Measurements from ENCODE around the gene SLC39A7. TPM values are rescaled to one million over a fixed set of nuclear protein-coding genes. Genes with fewer than 3 reads are reported as not detected.

SLC39A7 gene
- total RNA-seq, 1 experiment from 2014 or later, result 459 TPM

DNA sequence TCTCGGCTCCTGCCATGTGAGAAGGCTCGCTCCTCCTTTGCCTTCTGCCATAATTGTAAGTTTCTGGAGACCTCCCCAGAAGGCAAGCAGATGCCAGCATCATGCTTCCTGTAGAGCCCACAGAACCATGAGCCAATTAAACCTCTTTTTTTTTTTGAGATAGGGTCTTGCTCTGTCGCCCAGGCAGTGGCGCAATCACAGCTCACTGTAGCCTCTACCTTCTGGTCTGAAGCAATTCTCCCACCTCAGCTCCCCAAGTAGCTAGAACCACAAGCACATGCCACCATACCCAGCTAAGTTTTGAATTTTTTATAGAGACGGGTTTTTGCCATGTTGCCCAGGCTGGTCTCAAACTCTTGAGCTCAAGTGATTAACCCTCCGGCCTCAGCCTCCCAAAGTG is 36.2 kb downstream of the SLC39A7 start:
- H3K4me3 ChIP-seq, result no peak overlapping the region
- DNase-seq, result no peak
- H3K9me3 ChIP-seq, result no peaks in the 10 kb centered on the region
- H3K27me3 ChIP-seq, result peaks cover 18% of the 10 kb centered on the region
- no peaks in the 10 kb centered on the region for H3K36me3 ChIP-seq

DNA sequence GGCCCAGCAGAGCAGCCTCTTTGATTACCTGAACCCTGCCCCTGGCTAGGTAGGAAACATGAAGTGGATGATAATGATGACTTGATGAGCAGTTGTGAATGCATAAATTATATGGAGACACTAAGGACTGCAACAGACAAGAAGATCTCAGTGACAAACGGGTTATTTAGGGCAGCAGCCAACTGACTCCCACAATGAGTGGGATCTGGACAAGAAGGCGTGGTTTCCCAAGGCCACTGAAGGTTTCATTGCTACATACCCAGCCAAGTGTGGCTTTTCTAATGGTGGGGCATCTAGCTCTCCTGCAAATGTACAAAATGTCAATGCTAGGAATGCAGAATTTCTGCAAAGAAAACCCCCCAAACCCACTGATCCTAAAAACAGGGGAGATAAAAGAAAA is 37.1 kb downstream of the SLC39A7 start:
- no peaks in the 10 kb centered on the region for H3K9me3 ChIP-seq
- no peak for DNase-seq

DNA sequence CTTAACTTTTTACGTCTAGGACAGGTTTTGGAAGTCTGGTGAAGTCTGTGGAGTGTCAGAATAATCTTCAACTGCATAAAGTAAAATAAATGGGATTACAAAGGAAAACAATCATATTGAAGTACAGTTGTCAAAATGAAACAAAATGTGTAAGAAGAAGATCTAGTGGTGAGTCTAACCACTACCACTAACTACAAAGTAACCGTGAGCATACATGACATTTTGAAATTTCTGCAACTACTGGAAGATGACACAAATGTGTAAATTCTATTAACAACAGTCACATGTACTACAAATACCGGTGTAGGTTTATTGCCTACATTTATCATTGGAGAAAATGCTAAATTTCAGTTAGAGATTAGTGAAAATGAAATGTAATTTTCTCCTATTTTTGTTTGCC is 41.3 kb downstream of the SLC39A7 start:
- peaks cover 15% of the 10 kb centered on the region for H3K27me3 ChIP-seq
- H3K4me3 ChIP-seq, result no peak overlapping the region
- no peak for DNase-seq
- H3K36me3 ChIP-seq, result no peaks in the 10 kb centered on the region
- H3K9me3 ChIP-seq, result no peaks in the 10 kb centered on the region

More for the DNA sequence above, 37.1 kb downstream of the SLC39A7 start:
- Histone ChIP-seq H3K36me3 (no peaks in the 10 kb centered on the region), H3K27me3 (peaks cover 21% of the 10 kb centered on the region), H3K4me3 (no peak overlapping the region)

DNA sequence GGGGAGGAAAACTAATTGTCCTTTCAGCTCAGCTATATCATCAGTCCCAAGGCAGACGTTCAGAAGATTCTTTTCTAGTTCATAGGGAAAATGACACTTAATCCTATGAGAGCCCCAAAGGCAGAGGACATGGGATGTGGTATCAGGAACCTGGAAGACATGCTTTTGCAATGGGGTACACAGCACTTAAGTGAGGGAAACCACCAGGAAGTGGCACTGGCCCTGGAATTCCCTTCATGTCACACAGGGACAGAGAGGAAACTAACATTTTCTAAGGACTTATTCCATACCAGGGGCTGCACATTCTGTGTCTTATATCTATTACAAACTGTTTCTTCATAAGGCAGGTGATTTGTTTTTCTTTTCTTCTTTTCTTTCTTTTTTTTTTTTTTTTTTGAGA is 42.8 kb downstream of the SLC39A7 start:
- H3K36me3 ChIP-seq, result no peaks in the 10 kb centered on the region
- peaks cover 13% of the 10 kb centered on the region for H3K27me3 ChIP-seq
- no peak overlapping the region for H3K4me3 ChIP-seq
- H3K9me3 ChIP-seq, result no peaks in the 10 kb centered on the region
- no peak for DNase-seq

DNA sequence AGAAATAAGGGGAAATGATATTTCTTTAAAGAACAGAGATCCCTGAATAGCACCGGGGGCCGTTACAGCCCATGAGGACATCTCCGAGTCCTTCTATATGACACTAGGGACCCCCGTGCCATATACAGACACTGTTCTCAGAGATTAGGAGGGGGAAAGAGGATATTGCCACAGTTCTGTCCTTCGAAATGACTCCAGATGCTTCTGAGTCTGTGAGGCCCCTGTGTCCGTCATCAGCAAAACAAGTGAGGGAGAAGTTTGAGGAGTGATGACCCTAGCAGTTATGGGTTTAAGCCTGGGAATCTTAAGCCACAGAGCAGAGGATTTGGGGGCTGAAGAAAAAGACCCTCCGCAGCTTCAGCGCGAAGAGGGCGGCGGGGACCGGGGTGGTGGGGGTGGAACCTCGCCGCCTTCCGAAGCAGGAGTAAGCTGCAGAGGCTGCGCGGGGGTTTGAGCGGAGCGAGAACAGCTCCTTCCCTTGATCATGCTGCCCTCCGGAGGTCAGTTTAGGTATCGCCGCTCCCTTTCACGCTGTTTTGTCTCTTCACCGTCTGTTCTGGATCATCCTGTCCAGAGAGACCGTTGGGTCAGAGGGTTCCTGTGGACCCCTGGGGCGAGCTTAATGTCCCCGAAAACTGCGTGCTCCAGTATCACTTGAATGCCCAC is 47.4 kb downstream of the SLC39A7 start:
- peak overlapping the region; percentile 67 for H3K4me3 ChIP-seq
- peaks cover 27% of the 10 kb centered on the region for H3K36me3 ChIP-seq
- no peaks in the 10 kb centered on the region for H3K27me3 ChIP-seq
- DNase-seq, result peak; percentile 96
- H3K9me3 ChIP-seq, result no peaks in the 10 kb centered on the region

DNA sequence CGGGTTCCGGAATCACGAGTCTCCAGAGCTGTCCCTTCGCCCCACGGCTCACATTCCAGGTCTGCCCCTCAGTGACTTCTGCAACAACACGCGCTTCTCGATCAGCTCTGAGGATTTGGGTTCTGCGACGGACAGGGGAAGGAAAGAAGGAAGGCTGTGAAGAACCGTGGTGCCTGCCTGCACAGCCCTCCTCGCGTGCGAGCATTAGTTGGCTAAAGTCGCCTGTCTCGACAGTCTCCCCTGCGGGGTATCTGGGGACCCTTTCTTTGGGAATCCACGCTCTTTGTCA is 47.9 kb downstream of the SLC39A7 start:
- Histone ChIP-seq H3K36me3 (peaks cover 27% of the 10 kb centered on the region), H3K4me3 (peak overlapping the region; percentile 67), H3K27me3 (no peaks in the 10 kb centered on the region), H3K9me3 (no peaks in the 10 kb centered on the region)
- peak; percentile 76 for DNase-seq

DNA sequence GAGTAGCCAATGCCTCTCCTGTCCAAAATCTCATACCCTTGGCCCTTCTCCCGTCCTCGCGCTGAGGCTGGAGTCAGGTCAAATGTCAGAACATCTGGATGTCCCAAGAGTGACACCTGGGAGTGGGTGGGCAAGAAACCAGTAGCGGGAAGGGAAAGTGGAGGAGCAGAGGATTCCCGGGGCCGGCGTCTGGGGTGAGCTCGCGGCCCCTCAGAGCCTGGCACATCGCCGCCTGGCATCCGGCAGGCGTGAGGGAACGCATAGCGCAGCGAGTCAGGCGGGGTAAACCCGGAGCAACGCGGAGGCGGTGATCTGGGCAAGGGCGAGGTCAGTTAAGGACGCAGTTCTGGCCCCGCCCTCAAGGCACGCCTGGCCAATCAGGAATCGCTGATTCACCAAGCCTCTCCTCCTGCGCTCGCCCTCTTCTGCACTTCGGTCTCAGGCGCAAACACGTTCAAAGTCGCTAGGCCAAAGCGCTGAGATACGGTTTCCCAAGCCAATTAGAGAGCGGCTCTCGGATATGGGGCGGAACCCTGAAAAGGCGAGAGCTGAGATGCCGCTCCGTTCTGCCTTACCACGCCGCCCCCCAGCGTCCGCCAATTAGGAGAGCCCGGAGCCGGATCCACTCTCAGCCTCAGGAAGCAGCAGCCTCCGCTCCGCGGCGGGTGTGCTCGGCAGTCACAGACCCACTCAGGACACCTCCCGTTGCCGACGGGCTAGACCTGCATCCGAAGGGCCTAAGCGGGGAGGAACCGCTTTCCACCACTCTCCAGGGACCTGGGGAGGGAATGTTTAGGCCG is 48.5 kb downstream of the SLC39A7 start:
- Histone ChIP-seq H3K27me3 (no peaks in the 10 kb centered on the region), H3K4me3 (peak overlapping the region; percentile 67), H3K9me3 (no peaks in the 10 kb centered on the region), H3K36me3 (peaks cover 27% of the 10 kb centered on the region)
- peak; percentile 100 for DNase-seq

DNA sequence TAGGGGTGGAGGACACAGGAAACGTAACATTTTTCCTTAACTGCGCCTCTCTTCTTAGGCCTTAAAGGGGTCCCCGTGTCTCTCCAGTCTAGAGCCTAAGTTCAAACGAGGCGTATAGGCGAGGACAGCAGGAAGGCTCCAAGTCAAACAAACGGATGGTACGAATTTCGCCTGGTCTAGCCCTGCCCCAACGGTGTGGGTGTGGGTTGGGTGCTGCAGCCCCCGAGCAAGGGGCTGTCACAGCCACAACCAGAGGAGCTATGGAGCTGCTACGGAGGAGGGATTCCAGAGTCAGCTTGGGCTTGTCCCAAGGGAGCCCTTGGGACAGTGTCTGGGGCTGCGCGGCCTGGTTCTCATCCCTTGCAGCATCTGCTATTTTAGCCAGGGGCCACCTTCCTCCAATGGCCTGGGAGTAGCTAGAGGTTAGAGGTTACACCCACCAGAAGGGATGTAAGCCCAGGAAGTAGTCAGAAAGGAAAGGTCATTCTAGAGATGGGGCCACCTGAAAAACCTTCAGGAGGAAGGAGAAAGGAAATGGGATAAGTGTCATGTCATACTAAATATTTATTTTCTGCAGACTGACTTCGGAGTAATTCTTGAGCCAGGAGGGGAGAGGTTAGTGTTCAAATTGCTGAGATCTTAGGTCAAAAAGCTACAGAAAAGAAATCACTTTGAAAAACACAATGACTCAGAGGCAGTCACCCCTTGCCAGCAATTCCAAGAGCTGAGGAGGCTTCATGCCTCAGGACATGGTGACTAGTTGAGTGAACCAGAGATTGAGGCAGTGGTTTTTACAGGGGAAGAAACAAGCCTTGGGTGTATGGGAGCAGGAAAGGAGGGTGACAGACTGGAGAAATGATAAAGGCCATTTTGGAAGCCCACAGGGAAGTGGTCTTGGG is 49.3 kb downstream of the SLC39A7 start:
- Histone ChIP-seq H3K9me3 (no peaks in the 10 kb centered on the region), H3K4me3 (peak overlapping the region; percentile 67), H3K27me3 (no peaks in the 10 kb centered on the region), H3K36me3 (peaks cover 32% of the 10 kb centered on the region)
- DNase-seq, result peak; percentile 93

DNA sequence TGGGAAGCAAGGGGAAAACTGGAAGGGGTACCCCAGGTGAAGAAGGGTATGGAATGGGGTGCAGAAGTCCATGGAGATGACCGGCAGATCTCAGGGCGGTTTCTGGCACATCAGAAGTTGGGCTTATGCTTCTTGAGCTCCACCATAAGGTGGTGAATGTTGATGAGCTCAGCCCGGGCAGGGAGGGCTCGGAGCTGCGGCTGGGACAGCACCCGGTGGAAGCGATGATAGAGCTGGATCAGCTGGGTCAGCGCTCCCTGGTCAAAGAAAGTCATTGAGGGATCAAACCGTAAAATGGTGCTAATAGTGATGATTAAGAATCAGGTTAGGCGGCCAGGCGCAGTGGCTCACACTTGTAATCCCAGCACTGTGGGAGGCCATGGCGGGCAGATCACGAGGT is 50.1 kb downstream of the SLC39A7 start:
- H3K9me3 ChIP-seq, result no peaks in the 10 kb centered on the region
- no peak for DNase-seq
- peaks cover 34% of the 10 kb centered on the region for H3K36me3 ChIP-seq
- H3K4me3 ChIP-seq, result no peak overlapping the region
- no peaks in the 10 kb centered on the region for H3K27me3 ChIP-seq

DNA sequence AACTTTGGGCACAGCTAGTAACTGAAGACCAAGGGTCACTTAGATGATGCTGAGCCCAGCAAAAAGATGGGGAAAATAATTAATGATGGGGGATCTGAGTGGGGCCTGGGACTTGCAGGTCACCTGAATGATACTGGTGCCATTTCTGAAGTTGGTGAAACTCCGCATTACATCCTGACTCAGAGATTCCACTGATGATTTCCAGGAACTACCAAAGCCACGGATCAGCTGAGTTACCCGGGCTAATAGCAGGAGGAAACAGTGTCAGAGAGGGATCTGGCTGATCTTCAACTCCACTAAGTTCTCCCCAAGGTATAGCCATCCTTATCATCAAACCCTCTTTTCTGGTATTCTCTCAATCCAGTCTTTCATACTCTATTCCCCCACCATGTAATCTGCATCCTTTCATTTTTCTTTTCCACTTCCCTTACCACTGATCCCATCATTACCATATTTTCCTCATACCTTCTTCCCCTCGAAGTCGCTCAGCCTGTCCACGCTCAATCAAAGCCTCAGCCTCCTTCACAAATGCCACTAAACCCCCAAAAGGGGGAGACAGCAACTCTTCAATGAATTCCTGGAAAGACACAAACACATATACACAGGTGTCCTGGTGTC is 50.8 kb downstream of the SLC39A7 start:
- Histone ChIP-seq H3K36me3 (peaks cover 37% of the 10 kb centered on the region), H3K9me3 (no peaks in the 10 kb centered on the region), H3K4me3 (no peak overlapping the region), H3K27me3 (no peaks in the 10 kb centered on the region)
- DNase-seq, result no peak

DNA sequence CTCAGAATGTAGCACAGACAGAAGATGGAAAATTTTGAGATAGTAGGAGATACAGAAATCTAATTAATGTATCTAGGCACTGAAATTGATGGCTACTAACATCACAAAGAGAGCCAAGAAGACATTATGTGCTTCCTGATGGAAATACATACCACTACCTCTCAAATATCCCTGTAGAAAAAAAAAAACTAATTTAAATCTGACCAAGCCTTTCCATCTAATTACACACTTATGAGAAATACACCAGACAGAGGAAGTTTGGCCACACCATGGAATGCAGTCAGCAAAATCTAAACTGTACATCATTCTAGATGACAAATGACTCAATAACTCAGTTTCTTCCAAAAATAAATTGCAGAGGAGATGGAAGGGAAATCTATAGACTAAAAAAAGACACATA is 52.1 kb downstream of the SLC39A7 start:
- H3K9me3 ChIP-seq, result no peaks in the 10 kb centered on the region
- peaks cover 47% of the 10 kb centered on the region for H3K36me3 ChIP-seq
- DNase-seq, result no peak
- no peak overlapping the region for H3K4me3 ChIP-seq
- no peaks in the 10 kb centered on the region for H3K27me3 ChIP-seq

Other genes starting within 250 kb of the SLC39A7 start
- gene HLA-DMA, start 247.8 kb upstream of the SLC39A7 start, total RNA-seq (2014; rRNA removed; shearing (Covaris generic); ENCODE audit: low replicate concordance), result 16.8 and 18.9 TPM in 2 replicates
- gene BRD2, start 232.3 kb upstream of the SLC39A7 start, total RNA-seq (2014; rRNA removed; shearing (Covaris generic); ENCODE audit: low replicate concordance), result 207 and 281 TPM in 2 replicates
- not detected in 2 replicates for gene HLA-DOA, start 191.3 kb upstream of the SLC39A7 start, total RNA-seq (2014; rRNA removed; shearing (Covaris generic); ENCODE audit: low replicate concordance)
- gene HLA-DPA1, start 127.2 kb upstream of the SLC39A7 start, total RNA-seq (2014; rRNA removed; shearing (Covaris generic); ENCODE audit: low replicate concordance), result 0.59 and 2.5 TPM in 2 replicates
- 9.2 and 54.4 TPM in 2 replicates for gene HLA-DPB1, start 124.9 kb upstream of the SLC39A7 start, total RNA-seq (2014; rRNA removed; shearing (Covaris generic); ENCODE audit: low replicate concordance)
- gene COL11A2, start 8.4 kb upstream of the SLC39A7 start, total RNA-seq (2014; rRNA removed; shearing (Covaris generic); ENCODE audit: low replicate concordance), result 0.99 and 2.6 TPM in 2 replicates
- gene RXRB, start 202 bp upstream of the SLC39A7 start, total RNA-seq (2014; rRNA removed; shearing (Covaris generic); ENCODE audit: low replicate concordance), result 43.6 and 58.8 TPM in 2 replicates
- gene HSD17B8, start 3.8 kb downstream of the SLC39A7 start, total RNA-seq (2014; rRNA removed; shearing (Covaris generic); ENCODE audit: low replicate concordance), result not detected in 2 replicates
- gene RING1, start 7.6 kb downstream of the SLC39A7 start, total RNA-seq (2014; rRNA removed; shearing (Covaris generic); ENCODE audit: low replicate concordance), result 77.7 and 171 TPM in 2 replicates
- gene VPS52, start 71.0 kb downstream of the SLC39A7 start, total RNA-seq (2014; rRNA removed; shearing (Covaris generic); ENCODE audit: low replicate concordance), result 38.1 and 47.4 TPM in 2 replicates
- 11,886 and 16,367 TPM in 2 replicates for gene RPS18, start 71.2 kb downstream of the SLC39A7 start, total RNA-seq (2014; rRNA removed; shearing (Covaris generic); ENCODE audit: low replicate concordance)
- gene B3GALT4, start 76.3 kb downstream of the SLC39A7 start, total RNA-seq (2014; rRNA removed; shearing (Covaris generic); ENCODE audit: low replicate concordance), result 0.49 and 2.0 TPM in 2 replicates
- 246 and 303 TPM in 2 replicates for gene WDR46, start 88.4 kb downstream of the SLC39A7 start, total RNA-seq (2014; rRNA removed; shearing (Covaris generic); ENCODE audit: low replicate concordance)
- gene PFDN6, start 88.7 kb downstream of the SLC39A7 start, total RNA-seq (2014; rRNA removed; shearing (Covaris generic); ENCODE audit: low replicate concordance), result 488 and 596 TPM in 2 replicates
- 71.9 and 123 TPM in 2 replicates for gene RGL2, start 98.1 kb downstream of the SLC39A7 start, total RNA-seq (2014; rRNA removed; shearing (Covaris generic); ENCODE audit: low replicate concordance)
- 37.5 and 89.0 TPM in 2 replicates for gene TAPBP, start 113.2 kb downstream of the SLC39A7 start, total RNA-seq (2014; rRNA removed; shearing (Covaris generic); ENCODE audit: low replicate concordance)
- gene ZBTB22, start 116.9 kb downstream of the SLC39A7 start, total RNA-seq (2014; rRNA removed; shearing (Covaris generic); ENCODE audit: low replicate concordance), result 6.2 and 20.0 TPM in 2 replicates
- gene DAXX, start 122.1 kb downstream of the SLC39A7 start, total RNA-seq (2014; rRNA removed; shearing (Covaris generic); ENCODE audit: low replicate concordance), result 27.3 and 34.2 TPM in 2 replicates
- 36.6 and 45.5 TPM in 2 replicates for gene KIFC1, start 191.0 kb downstream of the SLC39A7 start, total RNA-seq (2014; rRNA removed; shearing (Covaris generic); ENCODE audit: low replicate concordance)
- 11.6 and 12.6 TPM in 2 replicates for gene PHF1, start 210.1 kb downstream of the SLC39A7 start, total RNA-seq (2014; rRNA removed; shearing (Covaris generic); ENCODE audit: low replicate concordance)
- 158 and 230 TPM in 2 replicates for gene CUTA, start 217.2 kb downstream of the SLC39A7 start, total RNA-seq (2014; rRNA removed; shearing (Covaris generic); ENCODE audit: low replicate concordance)
- gene SYNGAP1, start 219.2 kb downstream of the SLC39A7 start, total RNA-seq (2014; rRNA removed; shearing (Covaris generic); ENCODE audit: low replicate concordance), result 0.92 and 0.96 TPM in 2 replicates